Loucy (cell line): Measurements from ENCODE around the gene TMEM164.

Experiments
- H2AFZ ChIP-seq: fragments of 200-600 bp; sonication (generic); 2 replicates; pipeline ENCODE4 v1.6.0; 2016; ENCODE audit warnings: antibody characterized with exemption, mild to moderate bottlenecking, low read length, moderate library complexity
- H3F3A ChIP-seq: fragments of 200-600 bp; 2 replicates; pipeline ENCODE4 v1.6.0; 2016; ENCODE audit warnings: antibody characterized with exemption, low read depth, mild to moderate bottlenecking
- H3K27me3 ChIP-seq: fragments of 200-600 bp; sonication (generic); 2 replicates; pipeline ENCODE4 v1.6.1; 2014; ENCODE audit warnings: low read length, mild to moderate bottlenecking; ENCODE audit not compliant: insufficient read depth, poor library complexity, severe bottlenecking
- H3K36me3 ChIP-seq: fragments of 200-600 bp; sonication (generic); 2 replicates; pipeline ENCODE4 v1.6.1; 2016; ENCODE audit warnings: low read length; ENCODE audit not compliant: insufficient read depth
- H3K4me1 ChIP-seq: fragments of 200-600 bp; sonication (generic); 2 replicates; pipeline ENCODE4 v1.5.1; 2014; ENCODE audit warnings: low read length, mild to moderate bottlenecking; ENCODE audit not compliant: insufficient read depth, poor library complexity, severe bottlenecking
- H3K4me2 ChIP-seq: fragments of 200-600 bp; sonication (generic); 2 replicates; pipeline ENCODE4 v1.6.0; 2014; ENCODE audit warnings: antibody characterized with exemption, low read length, low read depth, mild to moderate bottlenecking; ENCODE audit not compliant: poor library complexity, severe bottlenecking
- H3K4me3 ChIP-seq: fragments of 200-600 bp; sonication (generic); 2 replicates; pipeline ENCODE4 v1.5.1; 2014; ENCODE audit warnings: low read length, mild to moderate bottlenecking, mixed read lengths; ENCODE audit not compliant: poor library complexity, severe bottlenecking
- H3K79me2 ChIP-seq: fragments of 200-600 bp; sonication (generic); 2 replicates; pipeline ENCODE4 v1.6.1; 2014; ENCODE audit warnings: low read length; ENCODE audit not compliant: insufficient read depth
- H3K9ac ChIP-seq: fragments of 200-600 bp; sonication (generic); 2 replicates; pipeline ENCODE4 v1.6.0; 2014; ENCODE audit warnings: mild to moderate bottlenecking, low read depth, low read length, moderate library complexity; ENCODE audit not compliant: poor library complexity, severe bottlenecking
- H3K9me2 ChIP-seq: fragments of 200-600 bp; sonication (generic); replicated peaks from 2 replicates; pipeline ENCODE4 v1.6.1; 2016; ENCODE audit warnings: low read depth, low read length, mixed read lengths
- H3K9me3 ChIP-seq: fragments of 200-600 bp; sonication (generic); 2 replicates; pipeline ENCODE4 v1.6.1; 2014; ENCODE audit warnings: mild to moderate bottlenecking, antibody characterized with exemption, low read length, low read depth; ENCODE audit not compliant: insufficient read depth
- H4K20me1 ChIP-seq: fragments of 200-600 bp; sonication (generic); 2 replicates; pipeline ENCODE4 v1.6.0; 2014; ENCODE audit warnings: antibody characterized with exemption, low read length, mild to moderate bottlenecking; ENCODE audit not compliant: insufficient read depth, poor library complexity, severe bottlenecking
- CTCF ChIP-seq: fragments of 200-600 bp; sonication (generic); conservative IDR thresholded peaks from 2 replicates; pipeline ENCODE4 v1.5.1; 2014; ENCODE audit warnings: mild to moderate bottlenecking, antibody characterized with exemption, low read length
- EZH2phosphoT487 ChIP-seq: fragments of 200-600 bp; IDR thresholded peaks from 2 replicates; pipeline ENCODE4 v1.6.1; 2018; ENCODE audit warnings: antibody characterized with exemption, mild to moderate bottlenecking, moderate library complexity, borderline replicate concordance

TMEM164 gene

GRCh38 chrX:110138557-110138956 lies 135.6 kb downstream of the TMEM164 start:
- H3K36me3 ChIP-seq = peaks cover 8% of the 10 kb centered on the region; the same call in 1 of the 2 replicates
- H3K79me2 ChIP-seq = no peaks in the 10 kb centered on the region
- H3F3A ChIP-seq = no peaks in the 10 kb centered on the region
- no peak overlapping the region for H3K4me3 ChIP-seq
- H4K20me1 ChIP-seq = peaks cover 4% of the 10 kb centered on the region
- TF ChIP-seq CTCF (no peak), EZH2phosphoT487 (no peak)
- H3K9me2 ChIP-seq = no peaks in the 10 kb centered on the region
- no peak overlapping the region for H3K4me2 ChIP-seq
- H3K9me3 ChIP-seq = no peaks in the 10 kb centered on the region
- H3K9ac ChIP-seq = no peak overlapping the region
- no peaks in the 10 kb centered on the region for H3K27me3 ChIP-seq
- no peak overlapping the region for H2AFZ ChIP-seq
- peaks cover 12% of the 10 kb centered on the region for H3K4me1 ChIP-seq

- Histone ChIP-seq H3K4me2 (no peak overlapping the region), H3K4me1 (peaks cover 12% of the 10 kb centered on the region), H3K9me3 (no peaks in the 10 kb centered on the region), H4K20me1 (peaks cover 4% of the 10 kb centered on the region), H2AFZ (no peak overlapping the region), H3K36me3 (peaks cover 8% of the 10 kb centered on the region; the same call in 1 of the 2 replicates), H3K9me2 (no peaks in the 10 kb centered on the region), H3K27me3 (no peaks in the 10 kb centered on the region), H3K4me3 (no peak overlapping the region), H3F3A (no peaks in the 10 kb centered on the region), H3K9ac (no peak overlapping the region), H3K79me2 (no peaks in the 10 kb centered on the region)
- TF ChIP-seq EZH2phosphoT487 = no peak
- no peak for TF ChIP-seq CTCF
Observed at GRCh38 chrX:110139172-110139571, 136.3 kb downstream of the TMEM164 start.

- H3K79me2 ChIP-seq = no peaks in the 10 kb centered on the region
- no peaks in the 10 kb centered on the region for H3K27me3 ChIP-seq
- H3F3A ChIP-seq = no peaks in the 10 kb centered on the region
- TF ChIP-seq EZH2phosphoT487 = no peak
- no peak for TF ChIP-seq CTCF
- peaks cover 8% of the 10 kb centered on the region for H4K20me1 ChIP-seq
- H3K4me2 ChIP-seq = no peak overlapping the region
- peaks cover 6% of the 10 kb centered on the region for H3K4me1 ChIP-seq
- no peak overlapping the region for H2AFZ ChIP-seq
- no peak overlapping the region for H3K9ac ChIP-seq
- no peak overlapping the region for H3K4me3 ChIP-seq
- no peaks in the 10 kb centered on the region for H3K9me3 ChIP-seq
- H3K36me3 ChIP-seq = peaks cover 23% of the 10 kb centered on the region; the same call in 1 of the 2 replicates
- H3K9me2 ChIP-seq = no peaks in the 10 kb centered on the region
Observed at GRCh38 chrX:110142096-110142495, 139.2 kb downstream of the TMEM164 start.
